Spinal cord (tissue), 10 donors: ENCODE data around the gene SCARF2. TPM values are rescaled to one million over a fixed set of nuclear protein-coding genes. Genes with fewer than 3 reads are reported as not detected.
"Not testable (repeated sequence)": the region's sequence is repeated elsewhere in the genome, so short reads cannot be mapped to it uniquely, and the experiment has no call there.

Experiments
- DNase-seq, 6 donors: peaks; one replicate each; pipeline versions ENCODE4 v3.0.0 to v3.0.0-alpha.2; 2013 to 2015; ENCODE audit warnings: low spot score in 6 of 6, low read depth in 4 of 6
- H3K27ac ChIP-seq: one replicate; pipeline ENCODE4 v1.5.1; 2013; ENCODE audit warnings: low read depth, low read length, control low read depth
- H3K27me3 ChIP-seq: one replicate; pipeline ENCODE4 v1.6.1; 2013; ENCODE audit warnings: low read length; ENCODE audit not compliant: control insufficient read depth, insufficient read depth
- H3K36me3 ChIP-seq: one replicate; pipeline ENCODE4 v1.6.1; 2013; ENCODE audit warnings: low read length; ENCODE audit not compliant: control insufficient read depth, insufficient read depth
- H3K4me1 ChIP-seq: one replicate; pipeline ENCODE4 v1.6.1; 2013; ENCODE audit warnings: low read length; ENCODE audit not compliant: control insufficient read depth, insufficient read depth
- H3K4me3 ChIP-seq: one replicate; pipeline ENCODE4 v1.5.1; 2013; ENCODE audit warnings: low read depth, low read length, control low read depth
- H3K9me3 ChIP-seq: one replicate; pipeline ENCODE4 v1.6.1; 2013; ENCODE audit warnings: low read length; ENCODE audit not compliant: control insufficient read depth, insufficient read depth
- WGBS: methylation state at CpG from one replicate; pipeline ENCODE4 v1.1.5; 2013; ENCODE audit warnings: missing lambda C conversion rate; ENCODE audit not compliant: insufficient coverage; 5-methylcytosine and 5-hydroxymethylcytosine counted together
- polyA plus RNA-seq, 2 donors: library from polyadenylated mRNA; unstranded; fragments of 120-200 nt; gene quantifications; one replicate each; pipeline ENCODE4 v1.2.1, GENCODE V29; 2013; ENCODE audit not compliant: insufficient read length in 2 of 2
- total RNA-seq, 2 donors: library from RNA; depleted of rRNA in 1 of 2; stranded (reverse); fragments of 120-200 nt in 1 of 2; fragments of >200 nt in 1 of 2; gene quantifications; one replicate each; pipeline versions ENCODE4 v1.2.3 to v1.2.4, GENCODE V29; 2013 to 2014
- donor health status: healthy.

SCARF2 gene
- total and polyA plus RNA-seq, 4 donors = 5.7 to 21.8 (median 12.9) TPM

DNA sequence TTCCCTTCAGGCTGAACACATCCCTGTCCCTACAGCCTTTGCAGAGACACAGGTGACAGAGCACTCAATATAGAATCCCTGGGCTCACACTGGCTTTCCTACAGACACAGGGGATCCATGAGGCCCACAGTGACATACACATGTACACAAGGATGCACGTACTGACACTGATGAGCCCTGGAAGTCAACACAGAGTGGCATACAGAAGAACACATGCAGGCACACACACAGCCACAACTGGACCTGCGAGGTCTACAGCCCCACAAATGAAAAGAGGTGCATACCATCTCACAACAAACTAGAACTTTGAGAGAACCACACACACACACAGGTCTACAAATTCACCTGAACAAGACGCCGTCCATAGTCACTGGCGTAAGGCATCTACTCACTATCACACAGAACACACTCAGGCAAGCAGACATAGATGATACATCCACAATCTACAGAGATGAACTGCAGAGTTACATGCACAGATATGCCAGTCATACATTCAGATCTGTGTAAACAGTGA, 47.2 kb downstream of the SCARF2 start:
- no peak overlapping the region for H3K27ac ChIP-seq
- no peak for DNase-seq
- H3K9me3 ChIP-seq = no peaks in the 10 kb centered on the region
- 86% methylated on average over 5 of the region's 5 CpGs for WGBS
- no peaks in the 10 kb centered on the region for H3K27me3 ChIP-seq
- peaks cover under 1% of the 10 kb centered on the region for H3K36me3 ChIP-seq
- no peak overlapping the region for H3K4me3 ChIP-seq
- H3K4me1 ChIP-seq = peaks cover 19% of the 10 kb centered on the region

DNA sequence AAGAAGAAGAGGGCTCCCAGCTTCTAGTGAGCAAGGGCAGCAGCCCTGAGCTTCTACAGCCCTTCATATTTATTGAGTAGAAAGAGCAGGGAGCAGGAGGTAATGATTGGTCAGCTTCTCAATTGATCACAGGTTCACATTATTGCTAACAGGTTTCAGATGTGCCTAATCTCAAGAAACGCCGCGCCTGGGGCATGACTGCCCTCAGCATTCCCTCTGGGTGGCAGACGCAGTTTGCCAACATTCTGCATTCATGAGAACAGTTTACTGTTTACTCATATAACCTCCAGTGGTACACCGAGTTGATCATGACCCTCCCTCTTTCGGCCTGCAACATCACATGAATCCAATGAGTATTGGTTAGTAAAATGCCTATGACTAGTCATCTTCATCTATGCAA, 48.3 kb downstream of the SCARF2 start:
- no peaks in the 10 kb centered on the region for H3K36me3 ChIP-seq
- H3K27me3 ChIP-seq = no peaks in the 10 kb centered on the region
- H3K27ac ChIP-seq = no peak overlapping the region
- H3K4me3 ChIP-seq = no peak overlapping the region
- 98% methylated on average over 4 of the region's 6 CpGs for whole genome bisulfite sequencing
- H3K9me3 ChIP-seq = no peaks in the 10 kb centered on the region
- DNase-seq = no peak
- H3K4me1 ChIP-seq = peaks cover 8% of the 10 kb centered on the region

DNA sequence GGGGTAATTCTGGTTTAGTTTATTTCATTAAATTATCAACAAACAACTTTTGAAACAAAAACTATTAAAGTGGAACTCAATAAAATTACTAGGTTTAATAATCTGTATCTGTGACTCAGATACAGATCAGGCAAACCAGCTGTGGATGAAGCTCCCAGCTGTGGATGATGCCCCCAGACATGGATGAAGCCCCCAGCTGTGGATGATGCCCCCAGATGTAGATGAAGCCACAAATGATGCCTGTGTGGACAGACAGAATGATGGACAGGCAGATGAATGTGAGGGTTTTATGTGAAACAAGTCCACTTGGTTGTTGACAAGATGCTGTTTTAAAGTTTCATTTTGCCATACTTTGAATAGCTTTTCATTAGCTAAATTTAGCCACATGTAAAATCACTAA, 49.4 kb downstream of the SCARF2 start:
- H3K4me1 ChIP-seq = peaks cover under 1% of the 10 kb centered on the region
- DNase-seq = no peak
- H3K9me3 ChIP-seq = no peaks in the 10 kb centered on the region
- no peaks in the 10 kb centered on the region for H3K36me3 ChIP-seq
- H3K4me3 ChIP-seq = no peak overlapping the region
- no peak overlapping the region for H3K27ac ChIP-seq
- H3K27me3 ChIP-seq = no peaks in the 10 kb centered on the region

DNA sequence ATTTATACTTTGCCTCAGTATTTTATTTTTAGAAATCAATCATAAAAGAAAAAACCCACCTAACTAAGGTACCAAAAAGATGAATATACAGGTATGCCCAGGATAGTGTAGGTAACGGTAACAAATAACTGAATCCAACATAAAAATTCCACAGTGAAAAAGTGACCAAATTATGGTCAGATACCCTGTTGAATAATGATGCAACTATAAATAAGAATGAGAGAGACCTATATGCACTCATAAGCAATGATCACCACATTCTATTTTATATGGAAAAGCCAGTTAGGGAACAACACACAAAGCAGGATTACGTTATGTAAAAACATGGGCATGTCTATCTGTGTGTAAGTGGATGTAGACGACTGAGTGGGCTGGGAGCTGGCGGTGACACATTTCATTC, 50.7 kb downstream of the SCARF2 start:
- no peak for DNase-seq
- Histone ChIP-seq H3K4me3 (no peak overlapping the region), H3K27me3 (no peaks in the 10 kb centered on the region), H3K9me3 (no peaks in the 10 kb centered on the region), H3K36me3 (no peaks in the 10 kb centered on the region), H3K4me1 (no peaks in the 10 kb centered on the region), H3K27ac (no peak overlapping the region)
- no CpG with 5 or more reads among the region's 4 CpGs for WGBS

DNA sequence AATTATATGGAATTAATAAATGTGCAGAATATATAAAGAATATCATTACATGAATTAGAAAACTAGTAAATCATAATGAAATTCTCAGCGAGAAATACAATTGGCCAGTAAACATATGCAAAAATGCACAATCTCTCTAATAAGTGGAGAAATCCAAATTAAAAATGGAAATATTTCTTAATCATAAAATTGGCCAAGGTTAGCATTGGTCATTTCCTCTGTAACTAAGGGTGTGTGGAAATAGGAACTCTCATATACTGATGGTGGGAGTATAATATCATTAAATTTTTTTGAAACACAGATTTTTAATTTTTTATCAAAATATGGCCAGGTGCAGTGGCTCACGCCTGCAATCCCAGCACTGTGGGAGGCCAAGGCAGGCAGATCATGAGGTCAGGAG, 51.3 kb downstream of the SCARF2 start:
- Histone ChIP-seq H3K9me3 (no peaks in the 10 kb centered on the region), H3K4me3 (no peak overlapping the region), H3K4me1 (no peaks in the 10 kb centered on the region), H3K27me3 (no peaks in the 10 kb centered on the region), H3K36me3 (no peaks in the 10 kb centered on the region), H3K27ac (no peak overlapping the region)
- no CpG with 5 or more reads among the region's 2 CpGs for WGBS
- no peak for DNase-seq

DNA sequence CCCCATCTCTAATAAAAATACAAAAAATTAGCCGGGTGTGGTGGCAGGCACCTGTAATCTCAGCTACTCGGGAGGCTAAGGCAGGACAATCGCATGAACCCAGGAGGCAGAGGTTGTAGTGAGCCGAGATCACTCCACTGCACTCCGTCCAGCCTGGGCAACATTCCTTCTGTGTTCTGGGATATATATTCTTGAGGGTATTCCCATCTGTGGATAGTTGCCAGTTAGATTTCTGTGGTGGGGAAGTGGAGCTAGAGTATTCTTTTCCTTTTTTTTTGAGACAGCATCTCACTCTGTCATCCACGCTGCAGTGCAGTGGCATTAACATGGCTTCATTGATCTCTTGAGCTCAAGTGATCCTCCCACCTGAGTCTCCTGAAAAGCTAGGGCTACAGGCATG, 52.8 kb downstream of the SCARF2 start:
- no peak for DNase-seq
- Histone ChIP-seq H3K4me3 (no peak overlapping the region), H3K36me3 (no peaks in the 10 kb centered on the region), H3K27me3 (no peaks in the 10 kb centered on the region), H3K9me3 (no peaks in the 10 kb centered on the region), H3K27ac (no peak overlapping the region), H3K4me1 (no peaks in the 10 kb centered on the region)
- 87% methylated on average over 4 of the region's 6 CpGs for WGBS

DNA sequence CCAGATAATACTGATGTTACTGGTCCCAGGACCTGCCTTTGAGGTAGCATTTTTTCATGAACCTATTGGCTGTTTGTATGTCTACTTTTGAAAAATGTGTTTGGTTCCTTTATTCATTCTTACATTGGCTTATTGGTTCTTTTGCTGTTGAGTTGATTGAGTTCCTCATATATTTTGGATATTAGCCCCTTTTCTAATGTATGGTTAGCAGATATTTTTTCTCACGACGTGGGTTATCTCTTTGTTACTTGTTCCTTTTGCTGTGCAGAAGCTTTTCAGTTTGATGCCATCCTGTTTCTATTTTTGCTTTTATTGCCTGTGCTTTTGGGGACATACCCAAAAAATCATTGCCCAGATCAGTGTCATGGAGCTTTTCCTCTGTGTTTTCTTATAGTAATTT, 53.5 kb downstream of the SCARF2 start:
- WGBS = no CpG with 5 or more reads among the region's 2 CpGs

DNA sequence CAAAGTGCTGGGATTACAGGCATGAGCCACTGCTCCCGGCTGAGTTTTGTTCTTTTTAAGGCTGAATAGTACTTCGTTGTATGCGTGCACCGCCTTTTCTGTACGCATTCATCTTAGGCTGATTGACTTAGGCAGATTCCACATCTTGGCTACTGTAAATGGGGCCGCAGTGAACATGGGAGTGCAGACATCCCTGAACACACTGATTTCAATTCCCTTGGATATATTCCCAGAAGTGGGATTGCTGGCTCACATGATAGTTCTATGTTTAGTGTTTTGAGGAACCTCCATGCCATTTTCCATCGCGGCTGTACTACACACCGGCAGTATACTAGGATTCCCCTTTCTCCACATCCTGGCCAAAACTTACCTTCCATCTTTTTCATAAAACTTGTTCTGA, 54.1 kb downstream of the SCARF2 start:
- Histone ChIP-seq H3K4me3 (no peak overlapping the region), H3K27me3 (no peaks in the 10 kb centered on the region), H3K36me3 (no peaks in the 10 kb centered on the region), H3K4me1 (no peaks in the 10 kb centered on the region), H3K9me3 (no peaks in the 10 kb centered on the region), H3K27ac (no peak overlapping the region)
- WGBS = 79% methylated on average over 3 of the region's 9 CpGs
- DNase-seq = peak in 1 of 6 donors; percentile 34

More for the DNA sequence above, 53.5 kb downstream of the SCARF2 start:
- Histone ChIP-seq H3K4me1 (no peaks in the 10 kb centered on the region), H3K27me3 (no peaks in the 10 kb centered on the region), H3K4me3 (no peak overlapping the region), H3K36me3 (no peaks in the 10 kb centered on the region), H3K27ac (no peak overlapping the region), H3K9me3 (no peaks in the 10 kb centered on the region)
- DNase-seq = no peak

DNA sequence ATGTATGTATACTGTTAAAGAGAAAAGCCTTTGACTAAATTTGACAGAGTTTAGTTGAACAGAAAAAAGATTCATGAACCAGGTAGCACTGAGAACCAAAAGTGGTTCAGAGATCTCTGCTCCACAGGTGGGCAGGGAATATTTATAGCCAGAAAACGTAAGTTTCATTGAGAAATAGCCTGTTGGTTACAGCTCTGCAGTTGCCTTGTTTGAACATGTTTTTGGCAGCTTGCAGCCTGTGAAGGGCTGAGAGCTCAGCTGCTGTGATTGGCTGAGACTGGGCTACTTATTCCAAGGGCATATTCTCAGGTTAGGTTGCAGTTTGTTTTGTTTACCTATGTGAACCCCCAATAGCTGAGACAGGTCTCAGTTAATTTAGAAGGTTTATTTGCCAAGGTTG, 57.1 kb downstream of the SCARF2 start:
- WGBS = 17% methylated on average over 1 of the region's 1 CpG

DNA sequence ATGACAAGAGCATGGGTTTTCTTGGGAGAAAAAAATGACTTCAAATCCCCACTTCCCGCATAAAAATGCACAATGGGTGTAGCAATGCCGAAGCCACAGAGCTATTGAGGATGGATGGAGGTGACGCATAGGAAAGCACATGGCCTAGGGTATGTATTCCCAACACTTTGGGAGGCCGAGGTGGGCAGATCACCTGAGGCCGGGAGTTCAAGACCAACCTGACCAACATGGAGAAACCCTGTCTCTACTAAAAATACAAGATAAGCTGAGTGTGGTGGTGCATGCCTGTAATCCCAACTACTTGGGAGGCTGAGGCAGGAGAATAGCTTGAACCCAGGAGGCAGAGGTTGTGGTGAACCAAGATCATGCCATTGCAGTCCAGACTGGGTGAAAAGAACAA, 58.9 kb downstream of the SCARF2 start:
- not testable (repeated sequence) for H3K9me3 ChIP-seq, H3K27ac ChIP-seq, H3K4me3 ChIP-seq, H3K27me3 ChIP-seq, H3K36me3 ChIP-seq, DNase-seq, H3K4me1 ChIP-seq
- WGBS = 100% methylated on average over 1 of the region's 5 CpGs

More for the DNA sequence above, 57.1 kb downstream of the SCARF2 start:
- Histone ChIP-seq H3K9me3 (no peaks in the 10 kb centered on the region), H3K4me3 (no peak overlapping the region), H3K36me3 (no peaks in the 10 kb centered on the region), H3K4me1 (no peaks in the 10 kb centered on the region), H3K27ac (no peak overlapping the region), H3K27me3 (no peaks in the 10 kb centered on the region)
- DNase-seq = no peak
